D341Med (cell line): Measurements from ENCODE around the gene KLHL40.
A peak's percentile ranks its signal among the peaks of the same experiment; 100 is the strongest.
"Not testable (repeated sequence)": the region's sequence is repeated elsewhere in the genome, so short reads cannot be mapped to it uniquely, and the experiment has no call there.

Source experiments
- DNase-seq: peaks from one replicate; pipeline ENCODE4 v3.0.0; 2012; ENCODE audit warnings: low spot score

The KLHL40 gene

GRCh38 chr3:42722442-42722841, 37.1 kb downstream of the KLHL40 start:
- DNase-seq, result not testable (repeated sequence)

GRCh38 chr3:42723219-42723618, 37.9 kb downstream of the KLHL40 start:
- no peak for DNase-seq

- no peak for DNase-seq
These were observed 40.1 kb downstream of the KLHL40 start for GRCh38 chr3:42725454-42725853.

GRCh38 chr3:42728056-42728455, 42.7 kb downstream of the KLHL40 start:
- no peak for DNase-seq

GRCh38 chr3:42728668-42729364, 43.5 kb downstream of the KLHL40 start:
- no peak for DNase-seq

GRCh38 chr3:42729404-42730145, 44.2 kb downstream of the KLHL40 start:
- no peak for DNase-seq

GRCh38 chr3:42730294-42730693, 45.0 kb downstream of the KLHL40 start:
- DNase-seq, result no peak

GRCh38 chr3:42730706-42731420, 45.5 kb downstream of the KLHL40 start:
- peak; percentile 15 for DNase-seq

GRCh38 chr3:42731476-42732195, 46.3 kb downstream of the KLHL40 start:
- DNase-seq, result peak; percentile 6

GRCh38 chr3:42732196-42732828, 47.0 kb downstream of the KLHL40 start:
- DNase-seq, result peak; percentile 4

- DNase-seq, result peak; percentile 43
These were observed 47.6 kb downstream of the KLHL40 start for GRCh38 chr3:42732829-42733459.

- DNase-seq, result peak; percentile 15
These were observed 48.3 kb downstream of the KLHL40 start for GRCh38 chr3:42733501-42734262.

- peak; percentile 12 for DNase-seq
These were observed 49.0 kb downstream of the KLHL40 start for GRCh38 chr3:42734263-42734860.

GRCh38 chr3:42735019-42735418, 49.7 kb downstream of the KLHL40 start:
- peak; percentile 25 for DNase-seq

- peak; percentile 34 for DNase-seq
These were observed 50.3 kb downstream of the KLHL40 start for GRCh38 chr3:42735615-42736014.

GRCh38 chr3:42736081-42736480, 50.7 kb downstream of the KLHL40 start:
- DNase-seq, result peak; percentile 52

GRCh38 chr3:42736531-42736930, 51.2 kb downstream of the KLHL40 start:
- DNase-seq, result peak; percentile 24

- DNase-seq, result peak; percentile 21
These were observed 54.2 kb downstream of the KLHL40 start for GRCh38 chr3:42739401-42740158.

- DNase-seq, result peak; percentile 6
These were observed 56.5 kb downstream of the KLHL40 start for GRCh38 chr3:42741796-42742195.
